Measurements from ENCODE around the gene CEACAM19. TPM values are rescaled to one million over a fixed set of nuclear protein-coding genes. Genes with fewer than 3 reads are reported as not detected.
"Not testable (repeated sequence)": the region's sequence is repeated elsewhere in the genome, so short reads cannot be mapped to it uniquely, and the experiment has no call there.

Gene CEACAM19
- total RNA-seq, 4 donors from 2014 or later, result 2.3 to 7.6 (median 4.6) TPM

DNA sequence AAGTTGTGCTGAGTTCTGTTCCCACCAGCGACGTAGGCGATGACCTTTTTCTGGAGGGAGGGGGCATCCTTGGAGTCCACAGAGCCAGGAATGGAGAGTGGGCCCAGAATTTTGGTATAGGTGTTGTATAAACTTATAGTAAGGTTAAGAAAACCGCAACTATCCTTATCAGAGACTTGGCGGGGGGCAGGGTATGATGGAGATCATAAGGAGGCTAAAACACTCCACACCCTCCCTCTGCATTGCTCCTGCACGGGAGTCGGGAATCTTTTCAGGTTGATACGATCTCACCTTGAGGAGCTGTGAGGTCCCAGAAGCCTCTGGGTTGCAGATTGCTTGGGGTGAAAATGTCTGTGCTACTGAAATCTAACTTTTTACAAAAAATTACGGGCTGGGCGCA is 6.3 kb upstream of the CEACAM19 start:
- no peak overlapping the region for H3K4me3 ChIP-seq
- WGBS, 2 donors, result 90 to 93% methylated on average over 5 to 8 of the region's 10 CpGs
- H3K27me3 ChIP-seq, result no peaks in the 10 kb centered on the region
- DNase-seq, result no peak
- TF ChIP-seq, protein P1, sequence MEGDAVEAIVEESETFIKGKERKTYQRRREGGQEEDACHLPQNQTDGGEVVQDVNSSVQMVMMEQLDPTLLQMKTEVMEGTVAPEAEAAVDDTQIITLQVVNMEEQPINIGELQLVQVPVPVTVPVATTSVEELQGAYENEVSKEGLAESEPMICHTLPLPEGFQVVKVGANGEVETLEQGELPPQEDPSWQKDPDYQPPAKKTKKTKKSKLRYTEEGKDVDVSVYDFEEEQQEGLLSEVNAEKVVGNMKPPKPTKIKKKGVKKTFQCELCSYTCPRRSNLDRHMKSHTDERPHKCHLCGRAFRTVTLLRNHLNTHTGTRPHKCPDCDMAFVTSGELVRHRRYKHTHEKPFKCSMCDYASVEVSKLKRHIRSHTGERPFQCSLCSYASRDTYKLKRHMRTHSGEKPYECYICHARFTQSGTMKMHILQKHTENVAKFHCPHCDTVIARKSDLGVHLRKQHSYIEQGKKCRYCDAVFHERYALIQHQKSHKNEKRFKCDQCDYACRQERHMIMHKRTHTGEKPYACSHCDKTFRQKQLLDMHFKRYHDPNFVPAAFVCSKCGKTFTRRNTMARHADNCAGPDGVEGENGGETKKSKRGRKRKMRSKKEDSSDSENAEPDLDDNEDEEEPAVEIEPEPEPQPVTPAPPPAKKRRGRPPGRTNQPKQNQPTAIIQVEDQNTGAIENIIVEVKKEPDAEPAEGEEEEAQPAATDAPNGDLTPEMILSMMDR (IDR thresholded peaks at IDR 0.05), result no peak
- H3K9me3 ChIP-seq, result no peaks in the 10 kb centered on the region
- peaks cover 0 to 17% (median 0%) of the 10 kb centered on the region in 3 donors for H3K4me1 ChIP-seq
- H3K36me3 ChIP-seq, result peaks cover 5 to 39% (median 14%) of the 10 kb centered on the region in 3 donors
- intact Hi-C loops (cut with DNase I), result no loop called here
- no peak overlapping the region for H3K27ac ChIP-seq

DNA sequence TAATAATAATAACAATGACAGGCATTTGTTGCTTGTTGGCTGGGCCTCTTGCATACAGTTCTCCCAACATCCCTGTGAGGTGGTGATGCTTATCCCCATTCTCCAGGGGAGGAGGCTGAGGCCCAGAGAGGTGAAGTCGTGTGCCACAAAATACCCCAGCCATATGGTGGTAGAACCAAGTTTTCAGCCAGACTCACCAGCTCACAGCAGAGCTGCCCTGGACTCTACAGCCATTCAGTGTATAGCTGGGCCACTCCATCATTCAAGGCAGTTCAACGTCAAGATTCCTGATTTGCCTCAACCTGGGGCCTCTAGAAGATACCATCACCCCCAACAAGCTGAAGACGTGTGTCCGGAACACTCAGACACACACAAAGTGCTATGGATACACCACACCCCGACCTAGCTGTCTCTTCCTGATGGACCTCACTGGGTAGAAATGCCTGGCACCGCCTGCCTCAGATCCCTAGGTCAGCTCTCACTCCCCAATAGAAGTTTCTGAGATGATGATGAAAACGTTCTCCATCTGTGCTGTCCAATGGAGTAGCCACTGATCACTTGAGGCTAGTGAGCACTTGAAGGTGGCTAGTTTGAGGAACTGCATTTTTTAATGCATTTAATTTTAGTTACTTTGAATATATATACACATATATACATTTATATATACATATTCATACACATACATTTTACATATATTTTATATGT is 4.3 kb upstream of the CEACAM19 start:
- H3K27ac ChIP-seq, result peak overlapping the region in 3 of 4 donors; percentile 28 to 47 (median 37)
- DNase-seq, result no peak
- TF ChIP-seq POLR2A (IDR thresholded peaks at IDR 0.05), result no peak
- TF ChIP-seq, protein P1 (IDR thresholded peaks at IDR 0.05), result no peak

DNA sequence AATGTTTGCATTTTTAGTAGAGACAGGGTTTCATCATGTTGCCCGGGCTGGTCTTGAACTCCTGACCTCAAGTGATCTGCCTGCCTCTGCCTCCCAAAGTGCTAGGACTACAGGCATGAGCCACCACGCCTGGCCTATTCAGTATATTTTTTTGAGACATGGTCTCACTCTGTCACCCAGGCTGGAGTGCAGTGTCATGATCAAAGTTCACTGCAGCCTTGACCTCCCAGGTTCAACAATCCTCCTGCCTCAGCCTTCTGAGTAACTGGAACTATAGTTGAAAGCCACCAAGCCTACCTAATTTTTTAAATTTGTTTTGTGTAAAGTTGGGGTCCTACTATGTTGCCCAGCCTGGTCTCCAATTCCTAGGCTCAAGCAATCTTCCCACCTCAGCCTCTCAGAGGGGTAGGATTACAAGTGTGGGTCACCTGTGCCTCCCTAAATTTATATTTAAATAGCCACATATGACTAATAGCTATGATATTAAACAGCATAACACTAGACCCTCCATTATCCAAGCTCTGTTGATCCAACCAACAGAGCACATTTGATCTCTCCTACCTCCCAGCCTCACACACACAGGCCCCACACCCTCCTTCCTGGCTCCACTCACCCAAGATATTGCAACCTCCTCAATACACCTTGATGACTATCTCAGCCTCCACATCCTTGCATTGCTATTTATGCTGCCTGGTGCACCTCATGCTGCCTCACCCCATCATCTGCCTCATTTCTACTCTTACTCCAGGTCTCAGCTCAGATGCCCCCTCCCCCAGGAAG is 2.1 kb upstream of the CEACAM19 start:
- intact Hi-C loops (cut with DNase I), result no loop called here
- Histone ChIP-seq H3K27ac (no peak overlapping the region), H3K36me3 (no peaks in the 10 kb centered on the region), H3K4me3 (no peak overlapping the region), H3K27me3 (no peaks in the 10 kb centered on the region), H3K9me3 (no peaks in the 10 kb centered on the region), H3K4me1 (peaks cover 0 to 26% (median 8%) of the 10 kb centered on the region in 3 donors)
- WGBS, 2 donors, result 85 to 92% methylated on average over 2 of the region's 2 CpGs
- no peak for DNase-seq
- TF ChIP-seq, protein P1 (IDR thresholded peaks at IDR 0.05), result no peak
- TF ChIP-seq POLR2A (IDR thresholded peaks at IDR 0.05), result no peak

More for the DNA sequence above, 4.3 kb upstream of the CEACAM19 start:
- 81% methylated on average over 7 of the region's 7 CpGs for WGBS, 2 donors
- Histone ChIP-seq H3K4me3 (no peak overlapping the region), H3K27me3 (no peaks in the 10 kb centered on the region), H3K36me3 (peaks cover 2 to 19% (median 4%) of the 10 kb centered on the region in 3 donors), H3K9me3 (no peaks in the 10 kb centered on the region), H3K4me1 (peaks cover 0 to 30% (median 8%) of the 10 kb centered on the region in 3 donors)
- intact Hi-C loops (cut with DNase I), result no loop called here

DNA sequence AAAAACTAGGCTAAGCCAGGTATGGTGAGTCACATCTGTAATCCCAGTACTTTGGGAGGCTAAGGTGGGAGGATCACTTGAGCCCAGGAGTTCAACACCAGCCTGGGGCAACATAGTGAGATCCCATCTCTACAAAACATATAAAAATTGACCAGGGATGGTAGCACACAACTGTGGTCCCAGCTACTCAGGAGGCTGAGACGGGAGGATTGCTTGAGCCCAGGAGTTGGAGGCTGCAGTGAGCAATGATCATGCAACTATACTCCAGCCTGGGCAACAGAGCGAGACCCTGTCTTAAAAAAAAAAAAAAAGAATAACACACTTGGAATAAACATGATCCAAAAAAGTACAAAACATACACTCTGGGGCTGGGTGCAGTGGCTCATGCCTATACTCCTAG is 1.3 kb upstream of the CEACAM19 start:
- H3K36me3 ChIP-seq; intact Hi-C loops (cut with DNase I); DNase-seq; H3K4me3 ChIP-seq; H3K27ac ChIP-seq; H3K27me3 ChIP-seq; H3K9me3 ChIP-seq: not testable (repeated sequence)
- WGBS, 2 donors, result 94 to 96% methylated on average over 2 of the region's 2 CpGs
- H3K4me1 ChIP-seq, result peaks cover 0 to 26% (median 8%) of the 10 kb centered on the region in 3 donors

DNA sequence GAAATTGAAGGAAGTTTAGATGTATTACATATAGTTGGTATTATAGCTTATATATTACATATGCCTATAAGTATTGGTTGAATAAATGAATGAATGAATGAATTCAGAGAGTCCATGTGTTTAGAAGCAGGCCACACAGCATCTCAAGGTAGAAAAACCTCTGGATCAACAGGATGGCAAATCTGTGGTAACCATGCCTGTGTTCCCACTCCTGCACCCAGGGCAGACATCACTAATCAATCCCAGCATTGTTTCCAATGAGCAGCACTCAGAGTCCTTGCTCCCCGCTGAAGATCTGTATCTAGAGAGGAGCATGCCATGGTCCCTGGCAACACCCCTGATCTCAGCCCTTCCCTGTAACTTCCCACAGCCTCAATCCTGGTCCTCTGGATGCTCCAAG is 944 bp downstream of the CEACAM19 start:
- intact Hi-C loops (cut with DNase I), result no loop called here

DNA sequence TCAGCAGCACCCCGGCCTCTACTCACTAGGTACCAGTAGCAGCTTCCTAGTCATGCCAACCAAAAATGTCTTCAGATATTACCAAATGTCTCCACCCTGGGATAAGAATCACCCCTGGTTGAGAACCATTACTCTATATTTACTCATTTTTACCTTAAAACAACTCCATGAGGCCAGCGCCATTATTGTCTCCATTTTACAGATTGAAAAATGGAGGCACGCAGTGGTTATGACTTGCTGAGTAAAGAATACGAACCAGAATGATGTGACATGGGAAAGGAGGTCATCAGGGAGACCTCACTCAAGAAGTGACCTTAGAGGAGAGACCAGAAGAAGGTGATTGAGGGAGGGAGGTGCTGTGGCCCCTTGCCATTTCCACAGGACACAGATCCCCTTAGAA is 2.2 kb downstream of the CEACAM19 start:
- intact Hi-C loops (cut with DNase I), result no loop called here

More for the DNA sequence above, 944 bp downstream of the CEACAM19 start:
- WGBS, 2 donors, result 67 to 70% methylated on average over 1 of the region's 1 CpG
- H3K4me3 ChIP-seq, result no peak overlapping the region
- DNase-seq, result no peak
- H3K4me1 ChIP-seq, result peaks cover 0 to 13% (median 8%) of the 10 kb centered on the region in 3 donors
- no peaks in the 10 kb centered on the region for H3K36me3 ChIP-seq
- H3K27me3 ChIP-seq, result no peaks in the 10 kb centered on the region
- H3K9me3 ChIP-seq, result no peaks in the 10 kb centered on the region
- no peak overlapping the region for H3K27ac ChIP-seq
- no peak for TF ChIP-seq POLR2A (IDR thresholded peaks at IDR 0.05)

More for the DNA sequence above, 2.2 kb downstream of the CEACAM19 start:
- H3K4me1 ChIP-seq, result peaks cover 0 to 13% (median 8%) of the 10 kb centered on the region in 3 donors
- H3K27ac ChIP-seq, result no peak overlapping the region
- no peak overlapping the region for H3K4me3 ChIP-seq
- H3K9me3 ChIP-seq, result no peaks in the 10 kb centered on the region
- no peak for TF ChIP-seq POLR2A (IDR thresholded peaks at IDR 0.05)
- TF ChIP-seq, protein P1 (IDR thresholded peaks at IDR 0.05), result no peak
- 78 to 91% methylated on average over 4 of the region's 4 CpGs for WGBS, 2 donors
- no peaks in the 10 kb centered on the region for H3K36me3 ChIP-seq
- no peak for DNase-seq
- no peaks in the 10 kb centered on the region for H3K27me3 ChIP-seq
